Fibroblast of the aortic adventitia (primary cell): ENCODE data around the gene RAD51B. TPM values are rescaled to one million over a fixed set of nuclear protein-coding genes. Genes with fewer than 3 reads are reported as not detected.

Experiments used
- DNase-seq: peaks from one replicate; pipeline ENCODE4 v3.0.0-alpha.2; 2010; ENCODE audit warnings: low read depth
- H3K4me3 ChIP-seq: 2 replicates; pipeline ENCODE4 v1.5.1; 2011; ENCODE audit warnings: low read depth, mild to moderate bottlenecking, control low read depth, low read length, moderate library complexity
- total RNA-seq: library from RNA; depleted of rRNA; stranded (reverse); fragments of >200 nt; gene quantifications from 2 replicates; pipeline ENCODE4 v1.2.3, GENCODE V29; 2012; ENCODE audit warnings: low replicate concordance
- TF ChIP-seq, protein P1 (sequence below): IDR thresholded peaks from 2 replicates; pipeline ENCODE4 v1.5.1; 2011; ENCODE audit warnings: mild to moderate bottlenecking, low read length, control low read depth, inconsistent platforms; ENCODE audit not compliant: insufficient read depth

The RAD51B gene
- total RNA-seq, 1 donor = 28.7 TPM

DNA sequence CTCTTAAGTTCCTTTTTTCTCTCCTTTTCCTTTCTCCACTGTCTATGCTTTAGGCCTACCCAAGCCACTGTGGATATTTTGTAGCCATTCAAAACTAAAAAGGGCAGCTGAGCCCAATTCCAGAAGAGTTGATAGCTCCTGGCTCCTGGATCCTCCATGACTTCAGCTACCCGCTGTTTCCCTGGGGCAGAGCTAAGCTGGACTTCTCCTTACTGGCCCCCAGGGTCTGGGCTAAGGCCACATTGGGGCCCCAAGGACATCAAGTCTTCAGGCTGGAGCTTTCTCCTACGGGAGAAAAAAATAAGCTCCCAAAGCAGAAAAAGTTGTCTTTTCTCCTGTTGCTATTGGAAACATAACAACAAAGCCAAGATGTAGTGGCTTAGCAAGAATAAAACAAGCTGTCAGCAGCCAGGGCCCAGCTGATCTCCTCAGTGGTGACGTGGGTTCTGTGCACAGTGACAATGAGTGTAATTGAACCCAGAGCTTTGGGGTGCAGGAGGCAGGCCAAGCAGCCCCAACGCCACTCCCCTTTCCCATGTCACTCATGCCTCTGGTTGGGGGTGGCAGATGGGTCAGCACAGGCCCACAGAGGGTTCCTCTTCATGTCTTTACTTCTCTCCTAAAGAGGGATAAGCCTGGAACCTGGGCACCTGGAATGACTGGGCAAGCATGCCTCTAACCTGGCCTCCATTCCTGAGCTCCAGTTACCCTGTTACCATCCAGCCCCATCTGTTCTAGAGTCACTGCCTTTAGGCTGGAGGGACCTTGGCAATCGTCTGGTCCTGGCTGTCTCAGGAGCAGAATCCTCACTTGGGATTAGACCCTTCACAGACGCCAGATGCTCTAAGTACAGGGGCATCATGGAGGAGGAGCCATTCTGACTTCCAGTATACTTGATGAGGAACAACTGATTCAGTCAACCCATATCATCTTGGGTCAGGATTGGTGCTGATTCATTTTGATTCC is 802.1 kb downstream of the RAD51B start:
- TF ChIP-seq, protein P1, sequence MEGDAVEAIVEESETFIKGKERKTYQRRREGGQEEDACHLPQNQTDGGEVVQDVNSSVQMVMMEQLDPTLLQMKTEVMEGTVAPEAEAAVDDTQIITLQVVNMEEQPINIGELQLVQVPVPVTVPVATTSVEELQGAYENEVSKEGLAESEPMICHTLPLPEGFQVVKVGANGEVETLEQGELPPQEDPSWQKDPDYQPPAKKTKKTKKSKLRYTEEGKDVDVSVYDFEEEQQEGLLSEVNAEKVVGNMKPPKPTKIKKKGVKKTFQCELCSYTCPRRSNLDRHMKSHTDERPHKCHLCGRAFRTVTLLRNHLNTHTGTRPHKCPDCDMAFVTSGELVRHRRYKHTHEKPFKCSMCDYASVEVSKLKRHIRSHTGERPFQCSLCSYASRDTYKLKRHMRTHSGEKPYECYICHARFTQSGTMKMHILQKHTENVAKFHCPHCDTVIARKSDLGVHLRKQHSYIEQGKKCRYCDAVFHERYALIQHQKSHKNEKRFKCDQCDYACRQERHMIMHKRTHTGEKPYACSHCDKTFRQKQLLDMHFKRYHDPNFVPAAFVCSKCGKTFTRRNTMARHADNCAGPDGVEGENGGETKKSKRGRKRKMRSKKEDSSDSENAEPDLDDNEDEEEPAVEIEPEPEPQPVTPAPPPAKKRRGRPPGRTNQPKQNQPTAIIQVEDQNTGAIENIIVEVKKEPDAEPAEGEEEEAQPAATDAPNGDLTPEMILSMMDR = no peak
- no peak overlapping the region for H3K4me3 ChIP-seq

DNA sequence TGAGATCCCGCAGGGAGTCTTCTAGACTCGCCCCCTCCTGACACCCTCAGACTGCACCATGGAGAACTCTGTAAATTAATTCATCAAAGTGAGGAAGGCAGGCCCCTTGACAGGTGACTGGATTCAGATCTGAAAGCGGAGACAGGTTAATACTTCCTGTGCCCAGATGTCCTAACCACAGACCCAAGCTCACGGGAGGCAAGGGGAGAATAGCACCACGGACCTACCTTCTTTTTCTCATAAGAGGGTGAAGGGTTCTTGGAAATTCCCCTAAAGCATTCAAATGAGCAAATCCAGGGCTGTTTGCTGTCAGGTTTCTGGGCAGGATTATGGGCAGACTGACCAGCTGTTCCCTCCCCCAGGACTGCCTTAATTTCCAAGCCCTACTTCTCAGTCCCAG is 803.3 kb downstream of the RAD51B start:
- no peak for DNase-seq
- TF ChIP-seq, protein P1 = no peak
- H3K4me3 ChIP-seq = no peak overlapping the region

More for the DNA sequence above, 802.1 kb downstream of the RAD51B start:
- DNase-seq = peak; percentile 80

DNA sequence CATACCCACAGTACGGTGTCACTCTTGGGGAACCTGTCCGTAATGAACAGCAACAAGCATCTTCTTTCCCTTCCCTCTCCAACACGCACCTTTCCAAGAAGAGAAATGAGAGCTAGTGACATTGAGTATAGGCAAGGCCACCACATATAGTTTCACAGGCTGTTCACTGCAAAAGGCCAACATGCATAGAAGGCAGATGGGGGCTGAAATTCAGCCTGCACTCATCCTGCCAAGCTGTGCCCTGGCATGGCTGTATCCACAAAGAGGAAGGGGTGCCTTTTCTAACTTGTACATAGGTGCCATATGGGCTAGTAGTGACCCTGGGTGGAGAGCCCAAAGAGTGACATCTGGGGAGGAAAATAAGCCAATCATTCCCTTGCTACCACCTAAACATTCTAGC is 803.7 kb downstream of the RAD51B start:
- DNase-seq = no peak
- no peak overlapping the region for H3K4me3 ChIP-seq
- TF ChIP-seq, protein P1 = no peak

DNA sequence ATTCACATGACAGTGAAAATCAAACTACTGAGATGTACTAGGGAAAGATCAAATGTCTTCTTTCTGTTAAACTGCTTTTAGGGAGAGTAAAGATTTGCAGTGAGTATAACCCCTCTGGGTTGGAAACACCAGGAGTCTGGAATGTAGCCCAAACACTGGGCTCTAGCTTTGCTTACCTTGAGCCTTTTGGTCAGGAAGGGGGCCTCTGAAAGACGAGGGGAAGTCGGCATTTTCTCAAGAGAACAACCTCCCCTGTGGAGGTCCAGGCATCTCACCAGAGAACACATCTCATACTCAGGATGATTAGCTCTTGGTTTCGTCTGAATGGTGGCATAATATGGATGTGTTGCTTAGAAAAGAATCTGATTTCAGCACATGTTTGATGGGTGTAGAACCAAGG is 804.2 kb downstream of the RAD51B start:
- TF ChIP-seq, protein P1 = no peak
- no peak overlapping the region for H3K4me3 ChIP-seq
- no peak for DNase-seq

DNA sequence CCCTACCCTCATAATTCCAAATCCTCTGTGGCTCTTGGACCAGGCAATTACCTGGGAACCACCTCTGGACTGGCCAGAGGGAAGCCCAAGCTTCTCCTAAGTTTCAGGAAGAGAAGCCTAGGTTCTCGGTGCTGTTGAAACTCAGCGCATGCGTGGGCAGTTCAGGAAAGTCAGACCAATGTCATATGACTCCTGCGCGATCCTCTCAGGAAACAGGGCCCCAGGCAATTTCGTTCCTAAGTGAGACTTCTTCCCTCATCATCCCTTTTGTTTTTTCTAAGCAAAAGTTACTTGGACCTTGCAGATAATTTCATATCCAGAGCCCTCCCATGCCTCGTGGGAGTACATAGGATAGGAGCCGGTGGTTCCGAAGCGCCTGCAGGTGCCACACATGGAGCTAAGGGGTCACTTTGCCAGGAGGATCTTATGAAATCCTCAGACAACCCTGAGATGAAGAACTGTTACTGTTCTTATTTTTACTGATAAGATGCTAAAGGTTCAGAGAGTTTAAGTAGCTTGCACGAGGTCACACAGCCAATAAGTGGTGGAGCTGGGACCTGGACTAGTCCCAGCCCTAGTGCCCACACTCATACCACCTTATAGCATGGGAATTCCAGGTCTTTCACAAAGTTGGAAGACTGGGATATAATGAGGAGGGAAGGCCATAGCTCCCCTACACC is 805.1 kb downstream of the RAD51B start:
- no peak for DNase-seq

DNA sequence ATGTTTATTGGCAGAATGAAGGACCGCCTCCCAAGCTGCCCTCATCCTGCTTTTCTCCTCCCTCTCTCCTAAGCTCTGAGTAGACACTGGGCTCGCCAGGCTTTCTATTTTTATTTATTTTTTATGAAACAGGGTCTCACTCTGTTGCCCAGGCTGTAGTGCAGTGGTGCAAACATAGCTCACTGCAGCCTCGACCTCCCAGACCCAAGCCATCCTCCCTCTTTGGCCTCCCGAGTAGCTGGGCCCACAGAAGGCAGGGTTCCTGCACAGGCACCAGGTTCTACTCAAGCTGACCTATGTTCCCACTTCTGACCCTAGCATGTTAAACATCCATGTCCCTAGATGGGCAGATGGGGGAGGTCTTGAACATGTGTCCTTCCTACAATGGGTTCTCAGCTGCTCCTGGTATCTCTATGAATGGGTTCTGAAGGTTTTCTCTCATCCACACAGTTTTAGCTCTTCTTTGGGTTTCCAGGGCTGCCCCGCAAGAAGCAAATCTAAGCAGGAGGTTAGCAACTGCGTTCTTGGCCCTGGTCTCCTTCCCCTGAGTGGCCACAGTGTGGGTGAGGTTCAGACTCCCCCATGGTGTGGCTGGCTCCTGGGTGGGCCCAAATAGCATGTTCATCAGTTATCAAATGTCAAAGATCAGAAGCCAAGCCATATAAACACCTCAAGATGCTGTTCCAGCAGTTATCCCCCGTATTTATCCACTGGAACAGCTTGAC is 805.9 kb downstream of the RAD51B start:
- TF ChIP-seq, protein P1 = no peak
- no peak overlapping the region for H3K4me3 ChIP-seq
- no peak for DNase-seq

More for the DNA sequence above, 805.1 kb downstream of the RAD51B start:
- H3K4me3 ChIP-seq = no peak overlapping the region
- TF ChIP-seq, protein P1 = no peak
